Neural progenitor cell (in vitro differentiated cells): ENCODE data around the gene TUBA3E.

ENCODE experiments used
- CTCF ChIP-seq: fragments of 200-600 bp; sonication (generic); IDR thresholded peaks from 2 replicates; pipeline ENCODE4 v1.5.1; 2017; ENCODE audit warnings: antibody characterized with exemption, mild to moderate bottlenecking
- EZH2 ChIP-seq: fragments of 200-600 bp; sonication (generic); IDR thresholded peaks from 2 replicates; pipeline ENCODE4 v1.6.1; 2017; ENCODE audit warnings: antibody characterized with exemption, mild to moderate bottlenecking, moderate library complexity
- EZH2phosphoT487 ChIP-seq: fragments of 200-600 bp; sonication (generic); IDR thresholded peaks from 2 replicates; pipeline ENCODE4 v1.6.1; 2017; ENCODE audit warnings: antibody characterized with exemption

GRCh38 chr2:130152816-130153595, 45.2 kb downstream of the TUBA3E start:
- TF ChIP-seq CTCF (no peak), EZH2 (no peak), EZH2phosphoT487 (no peak)
